ENCODE data around the gene RNU7-1.

The RNU7-1 gene

DNA sequence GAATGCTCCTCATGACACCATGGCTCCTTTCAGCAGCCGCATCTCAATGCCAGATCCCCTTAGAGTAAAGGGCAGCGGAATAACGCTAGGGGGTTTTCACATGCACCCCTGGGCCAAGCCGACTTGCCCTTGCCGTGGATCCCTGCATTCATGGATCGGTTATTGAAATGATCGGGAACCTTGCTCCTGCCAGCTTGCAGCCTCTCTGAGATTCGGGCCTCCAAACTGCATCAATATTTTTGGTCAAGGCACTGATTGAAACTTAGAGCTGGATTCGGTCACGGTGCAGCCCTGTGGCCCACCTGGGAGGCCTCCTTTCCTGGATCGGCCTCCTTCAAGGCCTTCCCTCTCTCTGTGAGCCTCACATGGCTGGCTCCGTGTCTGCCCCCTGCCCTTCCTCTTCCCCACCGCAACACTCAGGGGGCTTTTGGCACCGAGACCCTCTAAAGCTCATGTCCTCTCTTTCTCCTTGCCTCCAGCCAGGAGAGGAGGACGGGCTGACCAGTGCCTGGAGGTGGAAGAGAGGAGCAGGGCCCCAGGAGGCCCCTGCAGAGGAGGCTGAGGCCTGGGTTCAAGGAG is 9.3 kb downstream of the RNU7-1 start:
- no peak for DNase-seq (ENCODE audit: extremely low read depth, low read depth)
- TF ChIP-seq, protein P1, sequence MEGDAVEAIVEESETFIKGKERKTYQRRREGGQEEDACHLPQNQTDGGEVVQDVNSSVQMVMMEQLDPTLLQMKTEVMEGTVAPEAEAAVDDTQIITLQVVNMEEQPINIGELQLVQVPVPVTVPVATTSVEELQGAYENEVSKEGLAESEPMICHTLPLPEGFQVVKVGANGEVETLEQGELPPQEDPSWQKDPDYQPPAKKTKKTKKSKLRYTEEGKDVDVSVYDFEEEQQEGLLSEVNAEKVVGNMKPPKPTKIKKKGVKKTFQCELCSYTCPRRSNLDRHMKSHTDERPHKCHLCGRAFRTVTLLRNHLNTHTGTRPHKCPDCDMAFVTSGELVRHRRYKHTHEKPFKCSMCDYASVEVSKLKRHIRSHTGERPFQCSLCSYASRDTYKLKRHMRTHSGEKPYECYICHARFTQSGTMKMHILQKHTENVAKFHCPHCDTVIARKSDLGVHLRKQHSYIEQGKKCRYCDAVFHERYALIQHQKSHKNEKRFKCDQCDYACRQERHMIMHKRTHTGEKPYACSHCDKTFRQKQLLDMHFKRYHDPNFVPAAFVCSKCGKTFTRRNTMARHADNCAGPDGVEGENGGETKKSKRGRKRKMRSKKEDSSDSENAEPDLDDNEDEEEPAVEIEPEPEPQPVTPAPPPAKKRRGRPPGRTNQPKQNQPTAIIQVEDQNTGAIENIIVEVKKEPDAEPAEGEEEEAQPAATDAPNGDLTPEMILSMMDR (IDR thresholded peaks at IDR 0.05; ENCODE audit: low read depth, low read length) = no peak

DNA sequence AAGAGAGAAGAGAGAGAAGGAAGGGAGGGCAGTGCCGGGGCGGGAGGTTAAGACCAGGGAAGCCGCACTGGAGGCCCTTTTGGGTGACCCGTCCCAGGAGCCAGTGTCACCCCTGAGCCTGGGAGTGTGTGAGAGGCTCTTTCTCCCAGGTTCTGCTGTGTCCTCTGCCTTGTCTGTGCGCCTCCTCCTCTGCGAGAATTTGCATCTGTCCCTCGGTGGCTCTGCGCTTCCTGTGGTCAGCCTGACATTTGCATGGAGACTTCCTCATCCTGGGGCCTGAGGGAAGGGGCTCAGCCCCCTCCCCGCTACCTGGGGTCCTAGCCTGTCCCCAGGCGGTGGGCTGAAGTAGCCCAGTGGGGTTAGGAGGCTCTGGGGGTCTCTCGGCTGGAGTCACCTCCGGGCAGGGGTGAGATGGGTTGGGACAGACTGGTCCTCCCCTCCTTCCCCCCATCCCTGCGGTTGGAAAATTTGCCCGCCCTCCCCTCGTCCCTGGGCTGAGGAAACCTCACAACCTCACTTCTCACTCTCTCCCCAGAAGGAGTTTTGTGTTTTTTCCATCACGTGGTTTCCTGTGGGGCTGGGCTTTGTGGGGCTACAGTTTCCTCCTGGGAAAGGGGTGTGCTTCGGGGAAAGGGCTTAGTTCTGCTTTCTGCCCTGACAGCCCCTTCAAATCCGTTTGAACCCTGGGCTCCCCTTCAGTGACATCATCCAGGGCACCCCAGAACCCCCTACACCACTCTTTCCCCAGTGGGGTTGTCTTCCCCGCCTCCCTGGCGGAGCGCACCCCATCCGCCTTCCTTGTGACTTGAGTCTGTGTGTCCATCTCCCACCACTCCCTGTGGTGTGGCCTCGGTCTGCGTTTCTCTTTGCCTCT is 10.1 kb downstream of the RNU7-1 start:
- TF ChIP-seq, protein P1 (IDR thresholded peaks at IDR 0.05; ENCODE audit: low read depth, low read length) = no peak
- DNase-seq (ENCODE audit: extremely low read depth, low read depth) = no peak

DNA sequence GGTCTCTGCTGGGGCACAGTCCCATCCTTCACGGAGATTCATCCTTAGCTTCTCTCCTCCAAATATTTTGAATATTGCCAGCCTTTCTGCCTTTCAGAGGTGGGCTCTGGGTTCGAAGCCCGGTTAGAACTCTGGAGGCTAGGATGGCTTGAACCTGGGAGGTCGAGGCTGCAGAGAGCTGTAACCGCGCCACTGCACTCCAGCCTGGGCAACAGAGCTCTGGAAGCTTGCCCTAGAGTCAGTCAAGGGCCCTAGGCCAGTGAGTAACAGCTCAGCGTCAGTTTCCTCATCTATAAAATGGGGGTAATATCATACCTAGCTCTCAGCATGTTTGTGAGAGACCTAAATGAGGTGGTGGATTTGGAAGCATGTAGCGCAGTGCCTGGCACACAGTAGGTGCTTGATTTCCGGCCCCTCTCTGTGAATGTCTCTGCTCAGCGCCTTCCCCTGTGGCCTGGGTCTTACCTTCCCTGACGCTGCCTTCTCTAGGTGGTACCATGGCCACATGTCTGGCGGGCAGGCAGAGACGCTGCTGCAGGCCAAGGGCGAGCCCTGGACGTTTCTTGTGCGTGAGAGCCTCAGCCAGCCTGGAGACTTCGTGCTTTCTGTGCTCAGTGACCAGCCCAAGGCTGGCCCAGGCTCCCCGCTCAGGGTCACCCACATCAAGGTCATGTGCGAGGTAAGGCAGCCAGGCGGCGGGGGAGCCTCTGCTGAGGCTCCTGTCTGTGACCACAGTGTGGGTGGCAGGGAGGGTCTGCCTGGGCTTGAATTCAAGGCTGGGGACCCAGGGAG is 10.9 kb downstream of the RNU7-1 start:
- TF ChIP-seq, protein P1 (IDR thresholded peaks at IDR 0.05; ENCODE audit: low read depth, low read length) = no peak
- DNase-seq (ENCODE audit: extremely low read depth, low read depth) = no peak

DNA sequence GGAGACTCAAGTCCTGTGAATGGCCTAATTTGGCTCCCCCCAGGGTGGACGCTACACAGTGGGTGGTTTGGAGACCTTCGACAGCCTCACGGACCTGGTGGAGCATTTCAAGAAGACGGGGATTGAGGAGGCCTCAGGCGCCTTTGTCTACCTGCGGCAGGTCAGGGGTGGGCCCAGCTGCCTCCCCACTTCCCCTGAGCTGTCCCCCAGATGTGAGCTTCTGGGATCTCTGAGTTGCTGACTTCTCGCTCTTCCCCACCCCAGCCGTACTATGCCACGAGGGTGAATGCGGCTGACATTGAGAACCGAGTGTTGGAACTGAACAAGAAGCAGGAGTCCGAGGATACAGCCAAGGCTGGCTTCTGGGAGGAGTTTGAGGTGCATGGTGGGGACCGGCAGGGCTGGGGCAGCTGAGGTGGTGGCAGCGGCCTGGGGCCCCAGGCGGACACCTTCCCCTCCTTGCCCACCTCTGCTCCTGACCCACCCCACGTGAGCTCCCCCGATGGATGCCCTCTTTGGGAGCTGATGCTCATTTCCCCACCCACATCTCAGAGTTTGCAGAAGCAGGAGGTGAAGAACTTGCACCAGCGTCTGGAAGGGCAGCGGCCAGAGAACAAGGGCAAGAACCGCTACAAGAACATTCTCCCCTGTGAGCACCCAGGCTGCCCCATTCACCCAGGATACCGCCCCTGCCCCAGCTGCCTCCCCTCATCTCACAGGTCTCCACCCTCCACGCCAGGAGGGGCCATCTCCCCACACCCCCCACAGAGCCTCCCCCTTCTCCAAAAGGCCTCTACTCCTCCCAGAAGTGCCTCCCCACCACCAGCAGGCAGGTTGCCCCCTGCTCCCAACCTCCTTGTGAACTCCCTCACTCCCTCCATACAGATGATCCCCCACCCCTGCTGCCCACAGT is 11.7 kb downstream of the RNU7-1 start:
- DNase-seq (ENCODE audit: extremely low read depth, low read depth) = no peak

DNA sequence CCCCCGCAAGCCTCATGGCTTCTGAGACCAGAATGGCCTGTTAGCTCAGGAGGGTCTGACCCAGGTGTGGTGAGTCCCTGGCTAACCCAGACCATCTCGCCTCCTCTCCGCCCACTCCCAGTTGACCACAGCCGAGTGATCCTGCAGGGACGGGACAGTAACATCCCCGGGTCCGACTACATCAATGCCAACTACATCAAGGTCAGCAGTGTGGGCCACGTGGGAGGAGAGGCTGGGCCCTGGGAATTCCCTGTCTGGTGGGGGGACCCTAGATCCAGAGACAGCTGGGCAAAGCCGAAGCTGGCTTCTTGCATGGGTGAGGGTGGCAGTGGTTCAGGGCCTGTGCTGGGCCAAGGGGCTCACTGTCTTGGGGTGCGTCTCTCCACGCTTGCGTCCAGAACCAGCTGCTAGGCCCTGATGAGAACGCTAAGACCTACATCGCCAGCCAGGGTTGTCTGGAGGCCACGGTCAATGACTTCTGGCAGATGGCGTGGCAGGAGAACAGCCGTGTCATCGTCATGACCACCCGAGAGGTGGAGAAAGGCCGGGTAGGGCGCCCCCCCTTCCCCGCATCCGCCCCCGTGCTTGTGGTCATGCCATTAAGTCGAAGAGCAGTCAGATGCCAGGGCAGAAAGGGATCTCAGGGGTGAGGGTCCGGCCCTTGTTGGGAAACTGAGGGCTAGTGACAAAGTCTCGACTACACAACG is 12.6 kb downstream of the RNU7-1 start:
- no peak for DNase-seq (ENCODE audit: extremely low read depth, low read depth)
- TF ChIP-seq, protein P1 (IDR thresholded peaks at IDR 0.05; ENCODE audit: low read depth, low read length) = no peak

More for the DNA sequence above, 11.7 kb downstream of the RNU7-1 start:
- TF ChIP-seq, protein P1 (IDR thresholded peaks at IDR 0.05; ENCODE audit: low read depth, low read length) = no peak

DNA sequence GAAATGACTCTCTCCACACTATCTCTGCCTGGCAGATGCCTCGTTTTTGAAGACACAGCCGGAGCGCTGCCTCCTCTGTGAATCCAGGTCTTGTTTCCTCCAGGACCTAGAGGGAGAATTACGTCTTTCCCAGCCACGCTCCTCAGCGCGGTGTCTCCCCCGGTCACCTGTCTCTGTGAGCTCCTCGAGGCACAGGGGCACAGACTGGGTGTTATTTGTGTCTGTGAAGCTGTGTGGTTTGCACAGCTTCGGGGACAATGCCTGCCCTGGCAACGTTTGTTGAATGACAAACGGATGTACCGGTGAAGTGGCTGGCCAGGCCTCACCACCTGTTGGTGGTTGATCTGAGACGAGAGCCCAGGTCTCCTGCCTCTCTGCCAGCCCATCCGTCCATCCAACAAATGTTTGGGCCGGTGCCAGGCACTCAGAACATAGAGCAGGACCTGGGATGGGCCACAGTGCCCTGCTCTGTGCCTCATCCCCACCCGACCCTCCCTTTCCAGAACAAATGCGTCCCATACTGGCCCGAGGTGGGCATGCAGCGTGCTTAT is 13.6 kb downstream of the RNU7-1 start:
- TF ChIP-seq, protein P1 (IDR thresholded peaks at IDR 0.05; ENCODE audit: low read depth, low read length) = no peak

More for the DNA sequence above, 13.6 kb downstream of the RNU7-1 start:
- DNase-seq (ENCODE audit: extremely low read depth, low read depth) = no peak
